Endothelial cell (in vitro differentiated cells): ENCODE measurements around the gene REST. TPM values are rescaled to one million over a fixed set of nuclear protein-coding genes. Genes with fewer than 3 reads are reported as not detected.

Source experiments
- DNase-seq: peaks from one replicate; pipeline ENCODE4 v3.0.0; 2021; ENCODE audit warnings: low spot score
- H3K27ac Mint-ChIP-seq: one replicate; pipeline ENCODE4 v1.8.0; 2021; ENCODE audit warnings: mixed read lengths, inconsistent platforms; ENCODE audit not compliant: unreplicated experiment
- H3K27me3 Mint-ChIP-seq: one replicate; pipeline ENCODE4 v1.8.0; 2021; ENCODE audit warnings: mild to moderate bottlenecking, moderate library complexity, mixed read lengths, inconsistent platforms; ENCODE audit not compliant: unreplicated experiment
- H3K36me3 Mint-ChIP-seq: one replicate; pipeline ENCODE4 v1.8.0; 2021; ENCODE audit warnings: mild to moderate bottlenecking, low read depth, mixed read lengths, inconsistent platforms; ENCODE audit not compliant: unreplicated experiment
- H3K4me1 Mint-ChIP-seq: one replicate; pipeline ENCODE4 v1.8.0; 2021; ENCODE audit warnings: mild to moderate bottlenecking, mixed read lengths, inconsistent platforms; ENCODE audit not compliant: unreplicated experiment
- H3K4me3 Mint-ChIP-seq: one replicate; pipeline ENCODE4 v1.8.0; 2021; ENCODE audit warnings: mild to moderate bottlenecking, mixed read lengths, inconsistent platforms; ENCODE audit not compliant: unreplicated experiment
- H3K9me3 Mint-ChIP-seq: one replicate; pipeline ENCODE4 v1.8.0; 2021; ENCODE audit warnings: mixed read lengths, inconsistent platforms; ENCODE audit not compliant: unreplicated experiment
- total RNA-seq: library from RNA; stranded (reverse); fragmentation: NEBNext Ultra II Directional; extraction: Animal tissue kit (Norgen Biotek cat#: 25700); gene quantifications from one replicate; pipeline ENCODE4 v1.2.1, GENCODE V29; 2021; ENCODE audit not compliant: unreplicated experiment
- TF ChIP-seq, protein P1 (sequence below): fragments of 200-600 bp; sonication (generic); IDR thresholded peaks from one replicate; pipeline ENCODE4 v1.5.0; 2021; ENCODE audit warnings: antibody characterized with exemption; ENCODE audit not compliant: unreplicated experiment

REST gene
- total RNA-seq, 1 donor from 2014 or later = 70.4 TPM

DNA sequence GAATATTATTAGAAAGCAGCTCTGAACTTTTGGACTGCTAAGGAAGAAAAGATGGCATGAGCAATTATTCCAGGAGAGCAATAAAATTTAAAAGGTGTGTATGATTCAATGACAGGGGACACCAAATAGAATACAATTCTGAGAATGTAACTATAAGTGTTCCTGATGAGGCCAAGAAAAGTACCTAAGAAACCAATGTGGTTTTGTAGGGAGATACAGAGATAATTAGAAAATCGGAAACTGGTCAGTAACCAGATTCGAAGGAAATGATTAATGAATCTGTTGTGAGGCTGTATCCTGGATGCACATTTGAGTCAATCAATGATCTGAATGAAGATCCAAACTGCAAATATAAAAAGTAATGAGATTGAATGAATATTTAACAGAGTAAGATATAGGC is 63.7 kb downstream of the REST start:
- Mint-ChIP-seq H3K4me3 (no peak overlapping the region), H3K27me3 (peaks cover 6% of the 10 kb centered on the region), H3K36me3 (peaks cover 34% of the 10 kb centered on the region), H3K4me1 (peaks cover 6% of the 10 kb centered on the region), H3K9me3 (no peaks in the 10 kb centered on the region), H3K27ac (no peak overlapping the region)
- TF ChIP-seq, protein P1, sequence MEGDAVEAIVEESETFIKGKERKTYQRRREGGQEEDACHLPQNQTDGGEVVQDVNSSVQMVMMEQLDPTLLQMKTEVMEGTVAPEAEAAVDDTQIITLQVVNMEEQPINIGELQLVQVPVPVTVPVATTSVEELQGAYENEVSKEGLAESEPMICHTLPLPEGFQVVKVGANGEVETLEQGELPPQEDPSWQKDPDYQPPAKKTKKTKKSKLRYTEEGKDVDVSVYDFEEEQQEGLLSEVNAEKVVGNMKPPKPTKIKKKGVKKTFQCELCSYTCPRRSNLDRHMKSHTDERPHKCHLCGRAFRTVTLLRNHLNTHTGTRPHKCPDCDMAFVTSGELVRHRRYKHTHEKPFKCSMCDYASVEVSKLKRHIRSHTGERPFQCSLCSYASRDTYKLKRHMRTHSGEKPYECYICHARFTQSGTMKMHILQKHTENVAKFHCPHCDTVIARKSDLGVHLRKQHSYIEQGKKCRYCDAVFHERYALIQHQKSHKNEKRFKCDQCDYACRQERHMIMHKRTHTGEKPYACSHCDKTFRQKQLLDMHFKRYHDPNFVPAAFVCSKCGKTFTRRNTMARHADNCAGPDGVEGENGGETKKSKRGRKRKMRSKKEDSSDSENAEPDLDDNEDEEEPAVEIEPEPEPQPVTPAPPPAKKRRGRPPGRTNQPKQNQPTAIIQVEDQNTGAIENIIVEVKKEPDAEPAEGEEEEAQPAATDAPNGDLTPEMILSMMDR = no peak
- no peak for DNase-seq

DNA sequence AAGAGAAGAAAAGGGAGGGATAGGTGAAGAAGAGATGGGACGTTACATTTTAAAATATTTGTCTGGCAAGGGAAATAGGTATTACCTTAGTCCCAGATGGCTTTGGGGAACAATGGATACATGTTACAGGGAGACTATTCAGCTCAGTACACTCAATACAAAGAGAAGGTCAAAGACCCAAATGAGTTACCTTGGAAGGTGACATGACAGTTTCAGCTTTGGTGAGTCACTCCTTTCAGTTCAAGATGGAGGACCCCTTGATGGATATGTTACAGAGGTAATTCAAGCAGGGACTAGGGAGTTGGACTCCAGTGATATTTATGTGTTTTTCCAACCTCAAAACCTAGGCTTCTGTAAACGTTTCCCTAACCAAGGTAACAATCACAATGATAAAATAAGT is 64.7 kb downstream of the REST start:
- H3K27ac Mint-ChIP-seq = no peak overlapping the region
- peak overlapping the region; percentile 24 for H3K4me3 Mint-ChIP-seq
- peaks cover 8% of the 10 kb centered on the region for H3K4me1 Mint-ChIP-seq
- TF ChIP-seq, protein P1 = no peak
- H3K27me3 Mint-ChIP-seq = peaks cover 8% of the 10 kb centered on the region
- no peak for DNase-seq
- no peaks in the 10 kb centered on the region for H3K9me3 Mint-ChIP-seq
- peaks cover 34% of the 10 kb centered on the region for H3K36me3 Mint-ChIP-seq

DNA sequence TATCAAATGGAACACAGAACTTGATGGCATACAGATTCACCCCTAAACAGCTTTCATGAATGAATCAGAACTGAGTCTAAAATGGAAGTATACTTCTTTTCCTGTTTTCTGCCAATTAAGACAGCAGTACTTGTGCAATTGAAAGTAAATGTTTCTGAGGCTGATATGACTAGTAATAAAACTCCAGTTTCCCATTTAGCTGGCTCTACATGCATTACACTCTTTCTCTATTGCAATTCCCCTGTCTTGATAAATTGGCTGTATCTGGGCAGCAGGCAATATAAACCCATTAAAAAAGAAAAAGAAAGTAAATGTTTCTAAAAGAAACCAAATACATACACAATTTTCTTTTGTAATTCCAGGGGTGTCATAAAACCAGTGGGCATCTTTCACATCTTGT is 65.1 kb downstream of the REST start:
- TF ChIP-seq, protein P1 = no peak
- H3K9me3 Mint-ChIP-seq = no peaks in the 10 kb centered on the region
- H3K36me3 Mint-ChIP-seq = peaks cover 34% of the 10 kb centered on the region
- peaks cover 11% of the 10 kb centered on the region for H3K27me3 Mint-ChIP-seq
- H3K27ac Mint-ChIP-seq = no peak overlapping the region
- H3K4me1 Mint-ChIP-seq = peaks cover 8% of the 10 kb centered on the region
- DNase-seq = no peak
- H3K4me3 Mint-ChIP-seq = no peak overlapping the region

DNA sequence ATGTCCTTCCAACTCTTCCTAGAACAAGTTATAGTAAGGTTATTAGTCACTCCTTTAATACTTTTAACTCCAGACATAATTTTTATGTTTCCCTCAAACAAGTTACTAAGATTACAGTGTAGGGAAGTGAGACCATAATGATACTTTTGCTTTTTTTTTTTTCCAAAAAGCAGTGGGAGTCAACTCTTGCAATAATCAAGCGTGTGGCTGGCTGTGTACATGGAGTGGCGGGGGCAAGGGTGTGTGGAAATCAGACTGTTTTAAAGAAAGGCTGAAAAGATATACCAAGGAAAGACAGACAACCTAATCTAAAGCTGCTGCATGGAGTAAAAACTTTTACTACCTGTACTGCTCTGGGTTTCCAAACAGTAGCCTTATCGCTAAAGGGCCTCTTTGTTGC is 65.6 kb downstream of the REST start:
- peaks cover 13% of the 10 kb centered on the region for H3K27me3 Mint-ChIP-seq
- H3K36me3 Mint-ChIP-seq = peaks cover 34% of the 10 kb centered on the region
- peaks cover 8% of the 10 kb centered on the region for H3K4me1 Mint-ChIP-seq
- no peaks in the 10 kb centered on the region for H3K9me3 Mint-ChIP-seq
- H3K27ac Mint-ChIP-seq = no peak overlapping the region
- no peak for DNase-seq
- TF ChIP-seq, protein P1 = no peak
- H3K4me3 Mint-ChIP-seq = no peak overlapping the region

DNA sequence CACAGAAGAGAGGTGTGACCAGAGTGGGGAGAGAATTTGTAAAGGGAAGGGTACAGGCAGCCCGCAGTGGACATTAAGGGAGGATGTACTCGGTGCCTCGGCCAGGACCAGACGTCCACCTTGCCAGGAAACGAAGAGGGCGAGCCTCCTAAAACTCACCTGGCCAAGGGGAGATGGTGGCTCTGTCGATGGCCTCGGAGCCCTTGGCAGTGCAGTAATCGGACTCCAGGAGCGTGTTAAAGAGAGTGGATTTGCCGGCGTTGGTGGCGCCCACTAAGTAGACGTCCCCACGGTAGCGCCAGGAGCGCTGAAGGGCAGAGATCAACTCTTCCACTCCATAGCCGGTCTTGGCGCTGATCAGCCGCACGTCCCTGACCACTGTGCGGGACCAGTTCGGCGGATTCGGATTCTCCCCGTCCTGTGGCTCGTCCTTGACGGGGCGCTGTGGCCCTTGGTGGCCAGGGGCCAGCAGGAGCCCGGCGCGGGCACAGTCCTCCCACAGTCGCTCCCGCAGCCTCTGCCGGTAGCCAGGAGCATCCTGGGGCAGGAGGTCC is 68.7 kb downstream of the REST start:
- TF ChIP-seq, protein P1 = no peak
- no peak for DNase-seq
- H3K4me1 Mint-ChIP-seq = peaks cover 22% of the 10 kb centered on the region
- peaks cover 29% of the 10 kb centered on the region for H3K36me3 Mint-ChIP-seq
- H3K27me3 Mint-ChIP-seq = peaks cover 15% of the 10 kb centered on the region
- H3K27ac Mint-ChIP-seq = peak overlapping the region; percentile 93
- peak overlapping the region; percentile 94 for H3K4me3 Mint-ChIP-seq
- no peaks in the 10 kb centered on the region for H3K9me3 Mint-ChIP-seq
